Endometrium (tissue), 2 donors: Measurements from ENCODE around the gene PYM1.
"Not testable (repeated sequence)": the region's sequence is repeated elsewhere in the genome, so short reads cannot be mapped to it uniquely, and the experiment has no call there.

Source experiments
- FAIRE-seq: peaks from 2 replicates; lab custom pipeline; 2012; peaks lifted over from hg19 to GRCh38; lab: Jason Lieb, UNC
- donor health status: control.
- donor health status: control.

PYM1 gene

GRCh38 chr12:55908726-55909512, 18.8 kb downstream of the PYM1 start:
- FAIRE-seq, result no peak

GRCh38 chr12:55906056-55906455, 21.6 kb downstream of the PYM1 start:
- no peak for FAIRE-seq

- FAIRE-seq, result no peak
Observed at GRCh38 chr12:55901881-55902490, 25.7 kb downstream of the PYM1 start.

GRCh38 chr12:55899082-55899481, 28.6 kb downstream of the PYM1 start:
- no peak for FAIRE-seq

- FAIRE-seq, result no peak
Observed at GRCh38 chr12:55893723-55894122, 34.0 kb downstream of the PYM1 start.

- no peak for FAIRE-seq
Observed at GRCh38 chr12:55891310-55891709, 36.4 kb downstream of the PYM1 start.

- no peak for FAIRE-seq
Observed at GRCh38 chr12:55885113-55885512, 42.6 kb downstream of the PYM1 start.

- FAIRE-seq, result no peak
Observed at GRCh38 chr12:55877824-55878223, 49.9 kb downstream of the PYM1 start.

- no peak for FAIRE-seq
Observed at GRCh38 chr12:55875704-55876467, 51.8 kb downstream of the PYM1 start.

- FAIRE-seq, result no peak
Observed at GRCh38 chr12:55874443-55874842, 53.3 kb downstream of the PYM1 start.

GRCh38 chr12:55866454-55867004, 61.2 kb downstream of the PYM1 start:
- not testable (repeated sequence) for FAIRE-seq

GRCh38 chr12:55865327-55865726, 62.4 kb downstream of the PYM1 start:
- no peak for FAIRE-seq

- FAIRE-seq, result not testable (repeated sequence)
Observed at GRCh38 chr12:55862931-55863330, 64.8 kb downstream of the PYM1 start.

GRCh38 chr12:55862286-55862685, 65.4 kb downstream of the PYM1 start:
- FAIRE-seq, result no peak

GRCh38 chr12:55861871-55862270, 65.8 kb downstream of the PYM1 start:
- FAIRE-seq, result no peak

GRCh38 chr12:55861396-55861795, 66.3 kb downstream of the PYM1 start:
- no peak for FAIRE-seq

GRCh38 chr12:55852740-55853139, 75.0 kb downstream of the PYM1 start:
- no peak for FAIRE-seq
